Measurements from ENCODE around the gene SCAP. TPM values are rescaled to one million over a fixed set of nuclear protein-coding genes. Genes with fewer than 3 reads are reported as not detected.
"Not testable (repeated sequence)": the region's sequence is repeated elsewhere in the genome, so short reads cannot be mapped to it uniquely, and the experiment has no call there.

SCAP gene
- total RNA-seq, 1 donor from 2014 or later: 87.2 TPM

DNA sequence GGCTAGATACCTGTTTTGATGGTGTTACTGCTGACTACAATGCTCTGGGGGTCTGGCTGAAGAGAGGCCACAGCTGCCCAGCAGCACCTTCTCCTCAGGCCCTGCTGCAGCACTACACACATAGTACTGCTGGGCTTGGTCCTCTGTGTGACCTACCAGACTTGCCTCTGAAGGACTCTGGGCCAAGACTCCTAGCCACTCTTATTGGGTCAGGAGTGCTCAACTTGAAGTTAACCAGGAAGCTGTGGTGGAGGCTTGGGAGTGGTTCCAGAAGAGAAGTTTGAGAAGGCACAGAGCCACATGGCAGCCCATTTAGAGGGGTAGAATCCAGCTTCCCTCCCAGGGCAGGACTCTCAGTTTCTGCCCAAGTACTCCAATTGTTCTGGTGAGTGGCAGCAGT is 21.2 kb upstream of the SCAP start:
- H3K27ac Mint-ChIP-seq: no peak overlapping the region
- H3K4me1 Mint-ChIP-seq: no peaks in the 10 kb centered on the region
- H3K4me3 Mint-ChIP-seq: no peak overlapping the region
- no peaks in the 10 kb centered on the region for H3K27me3 Mint-ChIP-seq
- intact Hi-C loops (cut with micrococcal nuclease): no loop called here
- no peak for DNase-seq
- H3K36me3 Mint-ChIP-seq (ENCODE audit: low read depth): peaks cover 43% of the 10 kb centered on the region
- H3K9me3 Mint-ChIP-seq: no peaks in the 10 kb centered on the region

DNA sequence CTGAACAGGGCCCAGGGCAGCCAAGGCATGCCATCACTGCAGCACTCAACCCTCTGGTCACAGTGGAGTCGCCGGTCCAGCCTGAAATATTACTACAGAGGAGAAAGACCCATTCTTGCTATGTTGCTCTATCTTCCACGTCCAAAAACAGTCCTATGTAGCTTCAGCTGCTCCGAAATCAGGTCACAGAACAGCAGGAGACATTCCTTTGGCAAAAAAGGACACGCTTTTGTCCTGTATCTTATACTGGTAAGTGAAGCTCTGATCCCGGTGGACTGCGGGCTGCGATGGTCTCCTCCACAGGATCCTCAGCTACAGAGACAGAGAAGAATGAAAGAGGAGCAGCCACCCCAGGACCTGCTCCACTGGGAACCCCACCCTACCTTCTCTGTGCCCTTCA is 20.1 kb upstream of the SCAP start:
- Mint-ChIP-seq H3K27ac (no peak overlapping the region), H3K9me3 (no peaks in the 10 kb centered on the region), H3K27me3 (no peaks in the 10 kb centered on the region), H3K4me1 (no peaks in the 10 kb centered on the region), H3K36me3 (ENCODE audit: low read depth) (peaks cover 37% of the 10 kb centered on the region), H3K4me3 (no peak overlapping the region)
- intact Hi-C loops (cut with micrococcal nuclease): no loop called here
- DNase-seq: no peak

DNA sequence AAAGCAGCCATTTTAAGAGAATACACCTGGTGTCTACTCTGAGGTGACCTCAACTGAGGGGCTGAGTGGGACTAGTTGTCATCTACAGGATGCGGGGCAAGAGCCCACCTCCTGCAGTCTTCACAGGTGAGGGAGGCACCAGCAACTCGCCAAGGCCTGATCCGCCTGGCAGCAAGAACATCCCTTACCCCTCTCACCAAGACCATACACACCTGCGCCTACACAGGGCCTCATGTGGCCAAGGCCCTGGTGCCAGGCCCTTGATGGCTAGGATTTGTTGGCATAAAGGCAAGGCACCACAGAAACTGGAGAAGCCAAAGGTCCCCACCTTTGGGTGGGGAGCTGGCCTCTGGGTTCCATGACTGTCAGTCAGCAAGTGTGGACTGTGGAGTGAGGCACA is 19.4 kb upstream of the SCAP start:
- Mint-ChIP-seq H3K36me3 (ENCODE audit: low read depth) (peaks cover 37% of the 10 kb centered on the region), H3K9me3 (no peaks in the 10 kb centered on the region), H3K27ac (no peak overlapping the region), H3K27me3 (no peaks in the 10 kb centered on the region), H3K4me3 (no peak overlapping the region), H3K4me1 (no peaks in the 10 kb centered on the region)
- no peak for DNase-seq
- intact Hi-C loops (cut with micrococcal nuclease): no loop called here

DNA sequence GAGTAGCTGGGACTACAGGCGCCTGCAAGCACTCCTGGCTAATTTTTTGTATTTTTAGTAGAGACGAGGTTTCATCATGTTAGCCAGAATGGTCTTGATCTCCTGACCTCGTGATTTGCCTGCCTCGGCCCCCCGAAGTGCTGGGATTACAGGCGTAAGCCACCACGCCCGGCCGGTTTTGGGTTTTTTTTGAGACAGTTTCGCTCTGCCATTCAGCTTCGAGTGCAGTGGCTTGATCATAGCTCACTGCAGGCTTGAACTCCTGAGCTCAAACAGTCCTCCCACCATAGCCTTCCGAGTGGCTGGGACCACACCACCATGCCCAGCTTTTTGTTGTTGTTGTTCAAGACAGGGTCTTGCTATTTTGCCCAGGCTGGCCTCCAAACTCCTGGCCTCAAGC is 16.0 kb upstream of the SCAP start:
- Mint-ChIP-seq H3K36me3 (ENCODE audit: low read depth) (peaks cover 30% of the 10 kb centered on the region), H3K27ac (no peak overlapping the region), H3K4me1 (no peaks in the 10 kb centered on the region), H3K27me3 (no peaks in the 10 kb centered on the region), H3K4me3 (no peak overlapping the region), H3K9me3 (no peaks in the 10 kb centered on the region)
- intact Hi-C loops (cut with micrococcal nuclease): no loop called here
- no peak for DNase-seq

DNA sequence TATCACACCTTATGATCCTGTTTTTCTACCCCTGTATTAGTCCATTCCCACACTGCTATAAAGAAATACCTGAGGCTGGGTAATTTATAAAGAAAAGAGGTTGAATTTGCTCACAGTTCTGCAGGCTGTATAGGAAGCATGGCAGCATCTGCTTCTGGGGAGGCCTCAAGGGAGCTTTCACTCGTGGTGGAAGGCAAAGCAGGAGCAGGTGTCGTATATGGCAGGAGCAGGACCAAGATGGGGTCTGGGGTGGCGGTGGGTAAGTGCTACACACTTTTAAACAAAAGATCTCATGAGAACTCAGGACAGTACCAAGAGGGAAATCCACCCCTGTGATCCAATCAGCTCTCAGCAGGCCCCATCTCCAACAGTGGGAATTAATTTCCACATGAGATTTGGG is 15.4 kb upstream of the SCAP start:
- no peak for DNase-seq
- no peak overlapping the region for H3K4me3 Mint-ChIP-seq
- H3K36me3 Mint-ChIP-seq (ENCODE audit: low read depth): peaks cover 26% of the 10 kb centered on the region
- no peaks in the 10 kb centered on the region for H3K9me3 Mint-ChIP-seq
- no peaks in the 10 kb centered on the region for H3K4me1 Mint-ChIP-seq
- H3K27me3 Mint-ChIP-seq: no peaks in the 10 kb centered on the region
- intact Hi-C loops (cut with micrococcal nuclease): no loop called here
- no peak overlapping the region for H3K27ac Mint-ChIP-seq

DNA sequence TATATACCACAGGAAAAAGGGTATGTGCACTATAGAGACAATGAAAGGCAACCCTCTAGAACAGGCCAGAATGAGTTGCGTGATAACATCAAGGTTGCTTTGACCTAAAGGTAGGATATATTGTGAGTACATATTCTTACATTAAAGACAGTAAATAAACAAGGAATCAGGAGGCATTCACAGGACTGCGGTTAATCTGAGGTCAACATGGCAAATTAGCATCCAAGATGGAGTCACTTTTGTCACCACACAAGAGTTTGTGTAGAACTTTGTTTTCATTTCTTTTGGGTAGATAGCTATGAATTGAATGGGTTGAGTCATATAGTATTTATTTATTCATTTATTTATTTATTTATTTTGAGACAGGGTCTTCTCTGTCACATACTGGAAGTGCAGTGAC is 11.5 kb upstream of the SCAP start:
- no peak overlapping the region for H3K27ac Mint-ChIP-seq
- H3K4me3 Mint-ChIP-seq: no peak overlapping the region
- DNase-seq: no peak
- no peaks in the 10 kb centered on the region for H3K4me1 Mint-ChIP-seq
- H3K27me3 Mint-ChIP-seq: no peaks in the 10 kb centered on the region
- H3K9me3 Mint-ChIP-seq: no peaks in the 10 kb centered on the region
- intact Hi-C loops (cut with micrococcal nuclease): no loop called here
- peaks cover 18% of the 10 kb centered on the region for H3K36me3 Mint-ChIP-seq (ENCODE audit: low read depth)

DNA sequence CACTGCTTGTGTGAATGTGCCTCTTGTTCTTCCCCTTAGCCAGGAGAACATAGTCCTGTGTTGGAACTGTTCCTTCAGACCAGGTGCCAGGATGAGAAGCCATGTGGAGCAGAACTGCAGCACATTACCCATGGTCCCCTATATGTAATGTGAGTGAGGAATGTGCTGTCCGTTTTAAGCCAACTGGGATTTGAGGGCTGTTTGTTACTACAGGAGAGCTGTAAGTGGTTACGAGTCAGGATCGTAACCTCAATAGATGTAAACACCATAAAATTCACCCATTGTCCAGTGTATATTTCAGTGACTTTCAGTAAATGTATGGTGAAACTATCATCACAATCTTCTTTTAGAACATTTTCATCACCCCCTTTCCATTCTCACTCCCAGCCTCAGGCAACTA is 10.1 kb upstream of the SCAP start:
- DNase-seq: no peak
- no peaks in the 10 kb centered on the region for H3K27me3 Mint-ChIP-seq
- H3K36me3 Mint-ChIP-seq (ENCODE audit: low read depth): peaks cover 14% of the 10 kb centered on the region
- no peak overlapping the region for H3K4me3 Mint-ChIP-seq
- intact Hi-C loops (cut with micrococcal nuclease): no loop called here
- H3K9me3 Mint-ChIP-seq: no peaks in the 10 kb centered on the region
- no peak overlapping the region for H3K27ac Mint-ChIP-seq
- no peaks in the 10 kb centered on the region for H3K4me1 Mint-ChIP-seq

DNA sequence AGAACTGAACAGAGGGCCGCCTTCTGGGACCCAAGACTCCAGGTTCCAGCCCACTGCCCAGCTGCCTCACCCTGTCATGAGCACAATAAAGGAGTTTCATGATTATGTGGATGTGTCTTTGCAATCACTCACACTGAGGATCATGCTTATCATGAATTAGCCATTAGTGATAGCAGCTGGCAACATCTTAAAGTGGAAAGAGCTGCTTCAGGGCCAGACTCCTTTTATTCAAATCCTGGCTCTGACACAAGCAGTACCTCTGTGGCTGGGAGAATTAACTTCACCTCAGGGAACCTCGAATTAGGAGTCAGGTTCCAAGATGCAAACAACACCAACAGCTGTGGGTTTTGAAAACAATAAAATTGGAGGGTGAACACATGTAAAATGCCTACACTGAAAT is 6.6 kb upstream of the SCAP start:
- Mint-ChIP-seq H3K27ac (no peak overlapping the region), H3K4me1 (no peaks in the 10 kb centered on the region), H3K27me3 (no peaks in the 10 kb centered on the region), H3K36me3 (ENCODE audit: low read depth) (peaks cover 8% of the 10 kb centered on the region), H3K4me3 (no peak overlapping the region), H3K9me3 (no peaks in the 10 kb centered on the region)
- intact Hi-C loops (cut with micrococcal nuclease): no loop called here
- DNase-seq: no peak

DNA sequence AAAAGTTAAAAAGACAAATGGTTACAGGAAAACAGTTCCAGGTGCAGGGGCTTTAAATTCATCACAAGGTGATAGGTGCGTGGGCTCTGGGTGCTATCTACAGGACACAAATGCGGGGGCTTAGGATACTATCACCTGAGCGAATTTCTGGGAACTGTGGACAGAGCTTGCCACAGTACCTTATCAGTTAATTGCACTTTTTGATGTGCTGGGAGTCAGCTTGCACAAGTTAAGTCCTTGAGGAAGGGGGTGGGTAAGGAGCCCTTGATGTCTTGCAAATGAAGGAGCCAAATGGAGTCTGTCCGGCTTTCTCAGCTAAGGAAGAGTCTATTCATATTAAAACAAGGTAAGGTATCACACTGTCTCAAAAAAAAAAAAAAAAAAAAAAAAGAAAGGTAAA is 6.0 kb upstream of the SCAP start:
- DNase-seq; H3K4me3 Mint-ChIP-seq; H3K27me3 Mint-ChIP-seq; H3K4me1 Mint-ChIP-seq; H3K9me3 Mint-ChIP-seq; intact Hi-C loops (cut with micrococcal nuclease); H3K27ac Mint-ChIP-seq; H3K36me3 Mint-ChIP-seq (ENCODE audit: low read depth): not testable (repeated sequence)

DNA sequence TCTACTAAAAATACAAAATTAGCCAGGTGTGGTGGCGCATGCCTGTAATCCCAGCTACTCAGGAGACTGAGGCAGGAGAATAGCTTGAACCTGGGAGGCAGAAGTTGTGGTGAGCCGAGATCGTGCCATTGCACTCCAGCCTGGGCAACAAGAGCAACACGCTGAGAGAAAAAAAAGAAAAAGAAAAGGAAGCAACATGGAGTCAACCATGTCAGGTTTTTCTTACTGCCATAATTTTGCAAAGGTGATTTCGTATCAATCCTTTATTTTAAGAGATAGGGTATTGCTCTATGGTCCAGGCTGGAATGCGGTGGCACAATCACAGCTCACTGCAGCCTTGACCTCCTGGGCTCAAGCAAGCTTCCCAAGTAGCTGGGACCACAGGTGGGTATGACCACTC is 4.5 kb upstream of the SCAP start:
- H3K36me3 Mint-ChIP-seq (ENCODE audit: low read depth); intact Hi-C loops (cut with micrococcal nuclease); H3K4me3 Mint-ChIP-seq; DNase-seq; H3K27ac Mint-ChIP-seq; H3K27me3 Mint-ChIP-seq; H3K4me1 Mint-ChIP-seq; H3K9me3 Mint-ChIP-seq: not testable (repeated sequence)

DNA sequence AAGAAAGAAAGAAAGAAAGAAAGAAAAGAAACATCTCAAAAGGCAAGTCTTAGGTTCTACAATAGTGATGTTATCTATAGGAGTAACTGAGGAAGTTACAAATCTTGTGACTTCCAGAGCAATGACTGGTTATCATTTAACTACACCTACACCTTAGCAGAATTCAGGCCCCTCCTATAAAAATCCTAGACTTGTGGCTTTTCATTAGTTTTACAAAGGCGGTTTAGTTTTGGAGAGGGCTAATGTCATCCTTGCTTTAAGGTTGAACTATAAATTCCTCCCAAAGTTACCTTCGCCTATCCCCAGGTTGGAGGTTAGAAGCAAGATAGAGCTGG is 4.1 kb upstream of the SCAP start:
- H3K27me3 Mint-ChIP-seq: peaks cover 2% of the 10 kb centered on the region
- H3K27ac Mint-ChIP-seq: no peak overlapping the region
- intact Hi-C loops (cut with micrococcal nuclease): loop anchor here (5.0 to 10.0 kb wide), 2 partner anchors 197 to 525 kb away; partner anchors contain the start of genes KIF9 and KLHL18
- H3K36me3 Mint-ChIP-seq (ENCODE audit: low read depth): peaks cover 1% of the 10 kb centered on the region
- H3K9me3 Mint-ChIP-seq: no peaks in the 10 kb centered on the region
- H3K4me1 Mint-ChIP-seq: peaks cover 9% of the 10 kb centered on the region
- H3K4me3 Mint-ChIP-seq: no peak overlapping the region
- no peak for DNase-seq

DNA sequence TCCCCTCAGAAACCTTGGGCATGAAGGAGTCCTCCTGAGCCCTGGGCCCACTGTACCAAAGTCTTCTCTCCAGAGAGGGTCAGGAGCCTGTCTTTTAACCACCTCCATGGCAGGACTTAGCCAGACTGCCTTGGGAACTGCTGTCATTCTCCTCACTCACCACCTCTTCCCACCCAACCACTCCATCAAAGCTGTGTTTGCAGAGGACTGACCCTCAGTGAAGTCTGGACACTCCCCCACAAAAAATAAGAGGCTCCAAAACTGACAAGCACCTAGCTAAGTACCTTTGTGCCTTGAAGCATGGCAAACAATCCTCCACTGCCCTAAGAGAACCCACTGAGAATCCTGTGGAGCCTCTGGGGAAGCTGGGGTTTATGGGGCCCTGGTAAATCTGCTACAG is 2.3 kb upstream of the SCAP start:
- H3K27ac Mint-ChIP-seq: no peak overlapping the region
- peaks cover 20% of the 10 kb centered on the region for H3K4me1 Mint-ChIP-seq
- no peak overlapping the region for H3K4me3 Mint-ChIP-seq
- H3K27me3 Mint-ChIP-seq: peaks cover 2% of the 10 kb centered on the region
- H3K9me3 Mint-ChIP-seq: no peaks in the 10 kb centered on the region
- intact Hi-C loops (cut with micrococcal nuclease): loop anchor here (5.0 to 10.0 kb wide), 2 partner anchors 196 to 523 kb away; partner anchors contain the start of genes KIF9 and KLHL18
- no peak for DNase-seq
- H3K36me3 Mint-ChIP-seq (ENCODE audit: low read depth): peaks cover 3% of the 10 kb centered on the region

DNA sequence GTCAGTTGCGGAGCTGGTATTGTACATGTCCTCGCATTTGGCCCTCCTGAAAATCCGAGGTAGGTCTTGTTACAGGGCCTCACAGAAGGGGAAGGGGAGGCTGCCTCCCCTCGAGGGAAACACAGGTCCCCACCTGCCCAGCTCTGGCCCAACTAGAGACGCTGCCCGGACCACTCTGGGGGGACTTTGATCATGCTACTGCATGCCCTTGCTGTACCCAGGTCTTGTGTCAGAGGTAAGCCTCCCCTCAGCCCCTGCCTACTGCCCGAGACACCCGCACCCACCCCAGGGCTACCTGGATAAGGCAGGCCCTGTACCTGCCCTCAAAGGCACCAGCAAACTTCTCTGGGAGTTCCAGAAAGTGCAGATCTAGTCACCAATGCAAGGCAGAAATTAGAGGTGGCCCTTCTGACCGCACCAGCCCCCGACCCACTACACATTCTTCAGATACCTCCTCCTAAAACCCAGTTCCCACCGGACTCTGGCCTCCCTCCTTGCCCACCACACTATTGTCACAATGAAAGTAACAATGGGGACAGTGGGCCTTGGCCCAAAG is 981 bp upstream of the SCAP start:
- intact Hi-C loops (cut with micrococcal nuclease): loop anchor here (1.0 to 10.0 kb wide), 3 partner anchors 55 to 522 kb away; partner anchors contain the start of genes KIF9 and KLHL18
- H3K9me3 Mint-ChIP-seq: no peaks in the 10 kb centered on the region
- DNase-seq: peak; percentile 64

DNA sequence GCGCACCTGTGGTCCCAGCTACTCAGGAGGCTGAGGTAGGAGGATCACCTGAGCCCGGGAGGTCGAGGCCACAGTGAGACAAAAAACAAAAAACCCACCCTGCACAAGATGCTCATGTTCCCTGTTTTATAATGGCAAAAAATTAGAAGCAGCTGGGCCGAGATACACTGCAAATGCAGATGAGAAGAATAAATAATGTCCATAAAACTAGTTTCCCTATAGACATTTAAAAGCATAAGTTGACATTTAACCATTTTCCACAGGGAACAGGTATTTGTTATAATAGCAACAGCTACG is 537 bp upstream of the SCAP start:
- Mint-ChIP-seq H3K4me3 (peak overlapping the region; percentile 88), H3K27me3 (peaks cover 2% of the 10 kb centered on the region), H3K36me3 (ENCODE audit: low read depth) (peaks cover 3% of the 10 kb centered on the region), H3K27ac (peak overlapping the region; percentile 94), H3K9me3 (no peaks in the 10 kb centered on the region), H3K4me1 (peaks cover 23% of the 10 kb centered on the region)
- intact Hi-C loops (cut with micrococcal nuclease): loop anchor here (1.0 to 10.0 kb wide), 3 partner anchors 55 to 521 kb away; partner anchors contain the start of genes KIF9 and KLHL18
- no peak for DNase-seq

More for the DNA sequence above, 981 bp upstream of the SCAP start:
- Mint-ChIP-seq H3K27ac (peak overlapping the region; percentile 37), H3K27me3 (peaks cover 2% of the 10 kb centered on the region), H3K4me1 (peaks cover 23% of the 10 kb centered on the region), H3K36me3 (ENCODE audit: low read depth) (peaks cover 3% of the 10 kb centered on the region), H3K4me3 (peak overlapping the region; percentile 88)

DNA sequence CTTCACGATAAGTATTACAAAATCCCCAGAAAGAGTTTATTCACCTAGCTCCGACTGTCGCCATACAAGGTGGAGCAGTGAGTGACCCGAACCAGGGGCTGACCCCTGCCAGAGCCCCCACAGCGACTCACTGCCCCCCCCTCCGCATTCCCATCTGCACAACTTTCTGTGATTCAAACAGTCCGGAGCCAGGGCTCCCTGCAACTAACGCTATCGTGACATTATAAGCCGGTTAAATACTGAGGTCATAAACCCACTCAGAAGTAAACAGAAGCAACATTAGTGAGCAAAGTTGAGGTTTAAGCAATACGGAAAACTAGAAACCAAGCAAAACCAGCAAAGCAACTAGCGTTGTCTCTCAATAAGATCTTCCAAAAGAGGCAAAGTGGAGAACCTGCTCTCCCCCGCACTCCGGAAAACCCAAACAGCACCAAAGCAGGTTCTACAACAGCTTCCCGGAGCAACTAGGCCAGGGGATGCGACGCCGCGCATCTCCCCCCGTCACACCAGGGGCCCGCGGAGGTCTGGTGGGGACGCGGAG is 642 bp downstream of the SCAP start:
- H3K27ac Mint-ChIP-seq: peak overlapping the region; percentile 79
- H3K9me3 Mint-ChIP-seq: no peaks in the 10 kb centered on the region
- intact Hi-C loops (cut with micrococcal nuclease): loop anchor here (1.0 to 10.0 kb wide), 4 partner anchors 9 to 520 kb away; partner anchors contain the start of genes ELP6, KIF9 and KLHL18
- peak overlapping the region; percentile 88 for H3K4me3 Mint-ChIP-seq
- peaks cover 6% of the 10 kb centered on the region for H3K36me3 Mint-ChIP-seq (ENCODE audit: low read depth)
- H3K4me1 Mint-ChIP-seq: peaks cover 26% of the 10 kb centered on the region
- H3K27me3 Mint-ChIP-seq: peaks cover 2% of the 10 kb centered on the region
- DNase-seq: no peak
